Central memory CD8-positive, alpha-beta T cell (primary cell): ENCODE data around the gene UCHL1.
"Not testable (repeated sequence)": the region's sequence is repeated elsewhere in the genome, so short reads cannot be mapped to it uniquely, and the experiment has no call there.

Source experiments
- ATAC-seq: fragments of 150-1000 bp; cut with Tn5 transposase; replicated peaks from 2 replicates; pipeline ENCODE4 v1.10.0; 2022; ENCODE audit warnings: mild to moderate bottlenecking, moderate FRiP score, moderate number of reproducible peaks; ENCODE audit not compliant: poor library complexity, severe bottlenecking; ENCODE audit errors: extremely low read depth
- DNase-seq, 2 donors: peaks; one replicate each; pipeline ENCODE4 v3.0.0; 2021; ENCODE audit warnings: low spot score in 2 of 2
- H3K27ac Mint-ChIP-seq: one replicate; pipeline ENCODE4 v1.8.0; 2022; ENCODE audit warnings: low read depth, mild to moderate bottlenecking, moderate library complexity, mixed read lengths
- H3K27me3 Mint-ChIP-seq: one replicate; pipeline ENCODE4 v1.8.0; 2022; ENCODE audit warnings: mixed read lengths
- H3K36me3 Mint-ChIP-seq: one replicate; pipeline ENCODE4 v1.8.0; 2022; ENCODE audit warnings: mild to moderate bottlenecking, moderate library complexity, mixed read lengths; ENCODE audit not compliant: insufficient read depth
- H3K4me1 Mint-ChIP-seq: one replicate; pipeline ENCODE4 v1.8.0; 2022; ENCODE audit warnings: mixed read lengths
- H3K4me3 Mint-ChIP-seq: one replicate; pipeline ENCODE4 v1.8.0; 2022; ENCODE audit warnings: mild to moderate bottlenecking, moderate library complexity, mixed read lengths
- H3K9me3 Mint-ChIP-seq: one replicate; pipeline ENCODE4 v1.8.0; 2022; ENCODE audit warnings: mixed read lengths

The UCHL1 gene

GRCh38 chr4:41304221-41304620 is 47.5 kb downstream of the UCHL1 start:
- Mint-ChIP-seq H3K27me3 (peaks cover 22% of the 10 kb centered on the region), H3K27ac (no peak overlapping the region), H3K4me1 (no peaks in the 10 kb centered on the region), H3K9me3 (no peaks in the 10 kb centered on the region), H3K4me3 (no peak overlapping the region), H3K36me3 (no peaks in the 10 kb centered on the region)
- no peak for DNase-seq
- ATAC-seq = no peak

DNA sequence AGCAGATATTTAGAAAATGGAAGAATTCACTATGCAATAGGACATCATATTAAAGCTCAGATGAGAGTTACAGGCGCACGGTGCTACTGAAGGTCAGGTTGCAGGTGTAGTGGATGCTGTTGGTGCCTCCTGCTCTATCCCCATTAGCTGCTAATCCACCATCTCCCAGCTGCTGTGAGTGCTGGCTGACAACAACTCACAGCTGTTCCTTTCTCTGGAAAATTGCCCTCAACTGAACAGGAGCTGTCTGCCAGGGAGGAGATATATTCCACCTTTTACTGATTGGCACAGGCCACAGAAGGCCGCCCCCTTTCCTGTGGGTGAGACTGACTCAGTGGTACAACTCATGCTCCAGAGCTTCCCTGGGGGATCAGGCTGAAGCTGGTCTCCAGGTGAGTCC is 48.7 kb downstream of the UCHL1 start:
- H3K27ac Mint-ChIP-seq = no peak overlapping the region
- ATAC-seq (no peak), DNase-seq (no peak)
- no peaks in the 10 kb centered on the region for H3K36me3 Mint-ChIP-seq
- H3K4me1 Mint-ChIP-seq = no peaks in the 10 kb centered on the region
- no peak overlapping the region for H3K4me3 Mint-ChIP-seq
- no peaks in the 10 kb centered on the region for H3K9me3 Mint-ChIP-seq
- peaks cover 14% of the 10 kb centered on the region for H3K27me3 Mint-ChIP-seq

- DNase-seq = no peak
- Mint-ChIP-seq H3K9me3 (no peaks in the 10 kb centered on the region), H3K4me1 (no peaks in the 10 kb centered on the region), H3K27ac (no peak overlapping the region), H3K36me3 (no peaks in the 10 kb centered on the region), H3K27me3 (peaks cover 14% of the 10 kb centered on the region), H3K4me3 (no peak overlapping the region)
- ATAC-seq = no peak
Measured at GRCh38 chr4:41307638-41308037, 50.9 kb downstream of the UCHL1 start.

DNA sequence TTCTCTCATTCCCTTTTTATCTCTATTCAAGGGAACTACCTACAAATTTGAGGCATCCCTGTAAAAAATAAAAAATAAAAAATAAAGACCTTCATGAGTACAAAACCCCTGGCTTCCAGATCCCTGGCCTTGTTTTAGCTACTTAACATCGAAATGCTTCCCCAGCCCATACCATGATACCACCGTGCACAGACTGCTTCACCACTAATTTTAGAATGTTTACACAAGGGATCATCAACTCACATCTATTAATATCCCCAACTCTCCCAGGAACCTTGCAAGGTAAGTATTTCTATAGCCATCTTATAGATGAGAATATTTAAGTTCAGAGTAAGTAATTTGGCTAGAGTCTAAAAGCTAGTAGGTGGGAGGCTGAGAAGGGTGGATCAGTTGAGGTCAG is 51.7 kb downstream of the UCHL1 start:
- H3K9me3 Mint-ChIP-seq = no peaks in the 10 kb centered on the region
- ATAC-seq = no peak

GRCh38 chr4:41315426-41315825 is 58.7 kb downstream of the UCHL1 start:
- not testable (repeated sequence) for H3K4me3 Mint-ChIP-seq, H3K27ac Mint-ChIP-seq, DNase-seq, ATAC-seq, H3K36me3 Mint-ChIP-seq, H3K4me1 Mint-ChIP-seq, H3K27me3 Mint-ChIP-seq, H3K9me3 Mint-ChIP-seq

More for the DNA sequence above, 51.7 kb downstream of the UCHL1 start:
- no peak for DNase-seq
- no peaks in the 10 kb centered on the region for H3K4me1 Mint-ChIP-seq
- no peaks in the 10 kb centered on the region for H3K36me3 Mint-ChIP-seq
- peaks cover 14% of the 10 kb centered on the region for H3K27me3 Mint-ChIP-seq
- H3K27ac Mint-ChIP-seq = no peak overlapping the region
- no peak overlapping the region for H3K4me3 Mint-ChIP-seq

- Mint-ChIP-seq H3K27ac (no peak overlapping the region), H3K4me1 (no peaks in the 10 kb centered on the region), H3K27me3 (no peaks in the 10 kb centered on the region), H3K4me3 (no peak overlapping the region), H3K9me3 (no peaks in the 10 kb centered on the region), H3K36me3 (no peaks in the 10 kb centered on the region)
- DNase-seq (no peak), ATAC-seq (no peak)
Measured at GRCh38 chr4:41315862-41316261, 59.1 kb downstream of the UCHL1 start.
